Keratinocyte (primary cell): ENCODE results near the gene CBARP. TPM values are rescaled to one million over a fixed set of nuclear protein-coding genes. Genes with fewer than 3 reads are reported as not detected.
A peak's percentile ranks its signal among the peaks of the same experiment; 100 is the strongest.

Source experiments
- DNase-seq: peaks from one replicate; pipeline ENCODE4 v3.0.0-alpha.2; 2011; ENCODE audit warnings: low read depth, missing footprints, low spot score
- FAIRE-seq: peaks from 2 replicates; lab custom pipeline; 2011; peaks lifted over from hg19 to GRCh38; lab: Jason Lieb, UNC
- H2AFZ ChIP-seq: 2 replicates; pipeline ENCODE4 v1.6.0; 2012; ENCODE audit warnings: low read length, control low read depth, inconsistent platforms; ENCODE audit not compliant: control insufficient read depth
- H3K27ac ChIP-seq: 2 replicates; pipeline ENCODE4 v1.5.1; 2011; ENCODE audit warnings: low read length; ENCODE audit not compliant: control insufficient read depth, insufficient read depth
- H3K27me3 ChIP-seq: 3 replicates; pipeline ENCODE4 v1.6.0; 2011; ENCODE audit warnings: low read length; ENCODE audit not compliant: control insufficient read depth, insufficient read depth; ENCODE audit errors: extremely low read depth
- H3K36me3 ChIP-seq, 2 experiments: 2 replicates in 1 of 2; 3 replicates in 1 of 2; pipeline ENCODE4 v1.5.1; 2011; ENCODE audit warnings: low read length in 2 of 2, mild to moderate bottlenecking in 1 of 2; ENCODE audit not compliant: control insufficient read depth in 2 of 2, insufficient read depth in 2 of 2; ENCODE audit errors: extremely low read depth in 1 of 2
- H3K4me1 ChIP-seq: 3 replicates; pipeline ENCODE4 v1.5.1; 2011; ENCODE audit warnings: low read length; ENCODE audit not compliant: control insufficient read depth, insufficient read depth; ENCODE audit errors: extremely low read depth
- H3K4me2 ChIP-seq: 3 replicates; pipeline ENCODE4 v1.6.0; 2011; ENCODE audit warnings: low read depth, low read length; ENCODE audit not compliant: control insufficient read depth, insufficient read depth; ENCODE audit errors: extremely low read depth
- H3K4me3 ChIP-seq, 3 experiments: fragments of 200-600 bp in 1 of 3; sonication (generic) in 1 of 3; 2 replicates in 2 of 3; 3 replicates in 1 of 3; pipeline ENCODE4 v1.5.1; 2011 to 2016; ENCODE audit warnings: low read length in 3 of 3, mild to moderate bottlenecking in 3 of 3, control low read depth in 2 of 3, inconsistent platforms in 1 of 3, low read depth in 1 of 3, mixed read lengths in 1 of 3, mixed run types in 1 of 3, moderate library complexity in 1 of 3; ENCODE audit not compliant: control insufficient read depth in 2 of 3, insufficient read depth in 2 of 3; ENCODE audit errors: extremely low read depth in 1 of 3
- H3K79me2 ChIP-seq: 2 replicates; pipeline ENCODE4 v1.6.0; 2012; ENCODE audit warnings: low read length; ENCODE audit not compliant: control insufficient read depth, insufficient read depth
- H3K9ac ChIP-seq: 3 replicates; pipeline ENCODE4 v1.6.0; 2011; ENCODE audit warnings: low read length; ENCODE audit not compliant: control insufficient read depth, insufficient read depth; ENCODE audit errors: extremely low read depth
- H3K9me1 ChIP-seq: 3 replicates; pipeline ENCODE4 v1.6.0; 2011; ENCODE audit warnings: low read length; ENCODE audit not compliant: control insufficient read depth, insufficient read depth; ENCODE audit errors: extremely low read depth
- H3K9me3 ChIP-seq: 2 replicates; pipeline ENCODE4 v1.5.1; 2012; ENCODE audit warnings: low read depth, low read length; ENCODE audit not compliant: control insufficient read depth
- H4K20me1 ChIP-seq: 3 replicates; pipeline ENCODE4 v1.6.0; 2011; ENCODE audit warnings: low read length; ENCODE audit not compliant: control insufficient read depth, insufficient read depth; ENCODE audit errors: extremely low read depth
- CTCF ChIP-seq, 3 experiments: IDR thresholded peaks in 1 of 3; conservative IDR thresholded peaks in 1 of 3; optimal IDR thresholded peaks in 1 of 3; 2 replicates in 2 of 3; 3 replicates in 1 of 3; pipeline versions ENCODE3 to v1.5.1; 2011; ENCODE audit warnings: low read length in 3 of 3, mild to moderate bottlenecking in 3 of 3, moderate library complexity in 2 of 3, control low read depth in 1 of 3, inconsistent platforms in 1 of 3; ENCODE audit not compliant: insufficient read depth in 2 of 3; ENCODE audit errors: extremely low read depth in 1 of 3
- EZH2 ChIP-seq: IDR thresholded peaks from one replicate; pipeline ENCODE4 v1.6.1; 2012; ENCODE audit warnings: inconsistent platforms, mild to moderate bottlenecking, low read length, moderate library complexity
- dilution Hi-C: fragments of 300-500 bp; cut with MboI; formaldehyde crosslinking; loops from one replicate; pipeline ENCODE4 v1.7.0; 2020; ENCODE audit warnings: low sequenced_read_pairs; ENCODE audit not compliant: extremely low pct_ligation_motif_present
- polyA plus RNA-seq, 5 experiments: library from polyadenylated mRNA; depleted of rRNA in 3 of 5; stranded (reverse) in 3 of 5; stranded (forward) in 1 of 5; unstranded in 1 of 5; fragments of >200 nt; gene quantifications; 1 replicate in 1 of 5; 2 replicates in 3 of 5; 3 replicates in 1 of 5; pipeline versions ENCODE4 v1.2.1 to v1.2.3, GENCODE V29; 2011 to 2012; ENCODE audit warnings: missing spikeins in 2 of 5, low read depth in 1 of 5, low replicate concordance in 1 of 5

Gene CBARP
- polyA plus RNA-seq, 1 donor (not counting 4 experiments of a cell fraction or from before 2014, with no cell fraction given) = 0.93 TPM

- H3K9me3 ChIP-seq = no peaks in the 10 kb centered on the region
- H3K27me3 ChIP-seq = no peaks in the 10 kb centered on the region
- H4K20me1 ChIP-seq = peaks cover 12% of the 10 kb centered on the region
- peaks cover 9 to 27% of the 10 kb centered on the region in 2 experiments for H3K36me3 ChIP-seq
- peak overlapping the region; percentile 96 for H3K4me2 ChIP-seq
- peak overlapping the region; percentile 88 for H3K9ac ChIP-seq
- dilution Hi-C loops = no loop called here
- no peak overlapping the region for H2AFZ ChIP-seq
- peaks cover 2% of the 10 kb centered on the region for H3K9me1 ChIP-seq
- peak overlapping the region; percentile 89 for H3K27ac ChIP-seq
- peaks cover 71% of the 10 kb centered on the region for H3K4me1 ChIP-seq
- no peak for DNase-seq
- FAIRE-seq = no peak
- H3K79me2 ChIP-seq = peaks cover 14% of the 10 kb centered on the region
- H3K4me3 ChIP-seq = peak overlapping the region; percentile 76 to 90 (median 90)
- TF ChIP-seq EZH2 (no peak), CTCF (optimal IDR thresholded peaks at IDR 0.05 in 1 of 3, IDR thresholded peaks at IDR 0.05 in 1 of 3, conservative IDR thresholded peaks at IDR 0.05 in 1 of 3; ENCODE audit: extremely low read depth in 1 of 3, insufficient read depth in 2 of 3, low read length in 3 of 3) (no peak)
Measured at GRCh38 chr19:1261538-1261797, 23.7 kb upstream of the CBARP start.

- peaks cover 12% of the 10 kb centered on the region for H4K20me1 ChIP-seq
- peaks cover 12 to 29% of the 10 kb centered on the region in 2 experiments for H3K36me3 ChIP-seq
- peak overlapping the region; percentile 96 for H3K4me2 ChIP-seq
- peaks cover 69% of the 10 kb centered on the region for H3K4me1 ChIP-seq
- TF ChIP-seq EZH2 (no peak), CTCF (optimal IDR thresholded peaks at IDR 0.05 in 1 of 3, IDR thresholded peaks at IDR 0.05 in 1 of 3, conservative IDR thresholded peaks at IDR 0.05 in 1 of 3; ENCODE audit: extremely low read depth in 1 of 3, insufficient read depth in 2 of 3, low read length in 3 of 3) (no peak)
- no peaks in the 10 kb centered on the region for H3K9me3 ChIP-seq
- DNase-seq (no peak), FAIRE-seq (no peak)
- H3K9me1 ChIP-seq = peaks cover 2% of the 10 kb centered on the region
- H2AFZ ChIP-seq = no peak overlapping the region
- peak overlapping the region; percentile 88 for H3K9ac ChIP-seq
- H3K4me3 ChIP-seq = peak overlapping the region; percentile 76 to 90 (median 90)
- H3K79me2 ChIP-seq = peaks cover 16% of the 10 kb centered on the region
- no peaks in the 10 kb centered on the region for H3K27me3 ChIP-seq
- H3K27ac ChIP-seq = peak overlapping the region; percentile 89
- dilution Hi-C loops = no loop called here
Measured at GRCh38 chr19:1260749-1261537, 23.1 kb upstream of the CBARP start.
